Activated gamma-delta T cell treated with Interleukin-2 at 50 U/mL for 16 hours (primary cell): ENCODE measurements around the gene CDC42EP1.
"Not testable (repeated sequence)": the region's sequence is repeated elsewhere in the genome, so short reads cannot be mapped to it uniquely, and the experiment has no call there.

Experiments used
- DNase-seq: peaks from one replicate; pipeline ENCODE4 v3.0.0-alpha.2; 2020

Gene CDC42EP1

GRCh38 chr22:37559901-37560607, at the start of gene CDC42EP1:
TSS of gene CDC42EP1 (plus strand) at chr22:37560480. CDS start at chr22:37566350, 5,870 bp downstream.
- no peak for DNase-seq

- DNase-seq = no peak
These were observed 48.7 kb upstream of the CDC42EP1 start for GRCh38 chr22:37511395-37512104.

- DNase-seq = no peak
These were observed 45.7 kb upstream of the CDC42EP1 start for GRCh38 chr22:37514526-37515051.

GRCh38 chr22:37515901-37516300, 44.4 kb upstream of the CDC42EP1 start:
- no peak for DNase-seq

GRCh38 chr22:37516456-37516855, 43.8 kb upstream of the CDC42EP1 start:
- DNase-seq = no peak

- DNase-seq = no peak
These were observed 42.3 kb upstream of the CDC42EP1 start for GRCh38 chr22:37517826-37518450.

- DNase-seq = no peak
These were observed 41.6 kb upstream of the CDC42EP1 start for GRCh38 chr22:37518509-37519267.

GRCh38 chr22:37519268-37520195, 40.7 kb upstream of the CDC42EP1 start, which contains the start of gene CARD10:
TSS of gene CARD10 (minus strand) at chr22:37519415. CDS start at chr22:37519200, 215 bp downstream.
- no peak for DNase-seq

- DNase-seq = no peak
These were observed 39.5 kb upstream of the CDC42EP1 start for GRCh38 chr22:37520776-37521191.

- no peak for DNase-seq
These were observed 39.0 kb upstream of the CDC42EP1 start for GRCh38 chr22:37521236-37521739.

GRCh38 chr22:37522482-37522881, 37.8 kb upstream of the CDC42EP1 start:
- DNase-seq = no peak

GRCh38 chr22:37525073-37525745, 35.1 kb upstream of the CDC42EP1 start:
- no peak for DNase-seq

GRCh38 chr22:37525746-37526350, 34.4 kb upstream of the CDC42EP1 start:
- no peak for DNase-seq

GRCh38 chr22:37526376-37526775, 33.9 kb upstream of the CDC42EP1 start:
- DNase-seq = no peak

GRCh38 chr22:37527081-37527752, 33.1 kb upstream of the CDC42EP1 start:
- not testable (repeated sequence) for DNase-seq

GRCh38 chr22:37527952-37528351, 32.3 kb upstream of the CDC42EP1 start:
- DNase-seq = not testable (repeated sequence)

- DNase-seq = no peak
These were observed 30.5 kb upstream of the CDC42EP1 start for GRCh38 chr22:37529652-37530345.

- no peak for DNase-seq
These were observed 26.3 kb upstream of the CDC42EP1 start for GRCh38 chr22:37533995-37534394.

GRCh38 chr22:37534445-37534844, 25.8 kb upstream of the CDC42EP1 start:
- no peak for DNase-seq
